OCI-LY7 (cell line): ENCODE measurements around the gene ACTC1. TPM values are rescaled to one million over a fixed set of nuclear protein-coding genes. Genes with fewer than 3 reads are reported as not detected.

ENCODE experiments used
- BruUV-seq: library from RNA; stranded (reverse); fragments of 400-500 nt; replicated peaks from 2 replicates; lab custom pipeline; 2021; lab: Mats Ljungman, UMichigan
- CTCF ChIA-PET: fragments of 300-600 bp; sonication (Branson Sonifier 250); formaldehyde crosslinking; loops from one replicate; lab custom pipeline; 2022; ENCODE audit warnings: antibody characterized with exemption; ENCODE audit not compliant: unreplicated experiment; lab: Charles Lee
- POLR2A ChIA-PET: fragments of 300-600 bp; sonication (Branson Sonifier 250); formaldehyde crosslinking; loops from one replicate; lab custom pipeline; 2022; ENCODE audit warnings: antibody characterized with exemption; lab: Charles Lee
- DNase-seq: peaks from one replicate; pipeline ENCODE4 v3.0.0-alpha.2; 2015; ENCODE audit warnings: low spot score
- H2AFZ ChIP-seq: fragments of 200-600 bp; sonication (generic), shearing (Covaris generic); 2 replicates; pipeline ENCODE4 v1.6.1; 2014; ENCODE audit warnings: mild to moderate bottlenecking, antibody characterized with exemption, low read length, moderate library complexity
- H3K27ac ChIP-seq: fragments of 200-600 bp; sonication (generic); 2 replicates; pipeline ENCODE4 v1.5.1; 2014; ENCODE audit warnings: mixed run types, low read depth, mild to moderate bottlenecking, moderate library complexity, low read length, inconsistent platforms; ENCODE audit not compliant: poor library complexity, severe bottlenecking
- H3K36me3 ChIP-seq: fragments of 200-600 bp; sonication (generic); 2 replicates; pipeline ENCODE4 v1.6.1; 2014; ENCODE audit warnings: mild to moderate bottlenecking, antibody characterized with exemption, low read length, moderate library complexity, mixed read lengths; ENCODE audit not compliant: insufficient read depth
- H3K4me1 ChIP-seq: fragments of 200-600 bp; sonication (generic); 2 replicates; pipeline ENCODE4 v1.5.1; 2014; ENCODE audit warnings: mild to moderate bottlenecking, low read length; ENCODE audit not compliant: insufficient read depth, poor library complexity, severe bottlenecking
- H3K4me2 ChIP-seq: fragments of 200-600 bp; sonication (generic); 2 replicates; pipeline ENCODE4 v1.6.1; 2014; ENCODE audit warnings: mild to moderate bottlenecking, low read length
- H3K4me3 ChIP-seq: fragments of 200-600 bp; sonication (generic); 2 replicates; pipeline ENCODE4 v1.5.1; 2014; ENCODE audit warnings: mild to moderate bottlenecking, low read depth, low read length; ENCODE audit not compliant: poor library complexity, severe bottlenecking
- H3K79me2 ChIP-seq: fragments of 200-600 bp; sonication (generic); 2 replicates; pipeline ENCODE4 v1.6.1; 2016; ENCODE audit warnings: low read depth, mild to moderate bottlenecking, low read length, moderate library complexity, mixed read lengths; ENCODE audit not compliant: insufficient read depth
- H3K9me2 ChIP-seq: fragments of 200-600 bp; sonication (generic); 2 replicates; pipeline ENCODE4 v1.6.1; 2016; ENCODE audit warnings: mild to moderate bottlenecking, low read length, mixed read lengths; ENCODE audit not compliant: insufficient read depth
- H3K9me3 ChIP-seq: fragments of 200-600 bp; sonication (generic); 2 replicates; pipeline ENCODE4 v1.6.1; 2014; ENCODE audit warnings: mild to moderate bottlenecking, mixed run types, low read length, mixed read lengths
- H4K20me1 ChIP-seq: fragments of 200-600 bp; sonication (generic); 2 replicates; pipeline ENCODE4 v1.6.1; 2014; ENCODE audit warnings: mild to moderate bottlenecking, antibody characterized with exemption, low read length, moderate library complexity, mixed read lengths; ENCODE audit not compliant: insufficient read depth
- EZH2phosphoT487 ChIP-seq: fragments of 200-600 bp; sonication (generic); IDR thresholded peaks from 2 replicates; pipeline ENCODE4 v1.6.1; 2018; ENCODE audit warnings: low read depth, borderline replicate concordance, mild to moderate bottlenecking, mixed run types, antibody characterized with exemption, low read length, moderate library complexity, mixed read lengths
- intact Hi-C: fragments of 100-400 bp; cut with micrococcal nuclease; formaldehyde crosslinking; loops from one replicate; pipeline ENCODE4 v1.10.0; 2022; ENCODE audit not compliant: unreplicated experiment
- total RNA-seq, 2 experiments: library from RNA; depleted of rRNA in 1 of 2; stranded (reverse); fragments of >200 nt in 1 of 2; shearing (Covaris generic) in 1 of 2; gene quantifications; 2 replicates each; pipeline ENCODE4 v1.2.3, GENCODE V29; 2014 to 2022
- TF ChIP-seq, protein P1 (sequence below): fragments of 200-600 bp; sonication (generic); conservative IDR thresholded peaks from 2 replicates; pipeline ENCODE4 v1.5.1; 2014; ENCODE audit warnings: mild to moderate bottlenecking, antibody characterized with exemption, low read length, moderate library complexity, mixed read lengths

Gene ACTC1
- total RNA-seq, 2 experiments from 2014 or later, result not detected

GRCh38 chr15:34799149-34800101, 4.1 kb upstream of the ACTC1 start:
- CTCF ChIA-PET, result no interaction called here
- no TSS peak for BruUV-seq
- Histone ChIP-seq H3K4me3 (no peak overlapping the region), H3K79me2 (no peaks in the 10 kb centered on the region), H3K36me3 (no peaks in the 10 kb centered on the region), H3K4me2 (no peak overlapping the region), H3K9me3 (no peaks in the 10 kb centered on the region), H4K20me1 (no peaks in the 10 kb centered on the region), H3K4me1 (no peaks in the 10 kb centered on the region), H3K9me2 (no peaks in the 10 kb centered on the region), H2AFZ (no peak overlapping the region), H3K27ac (no peak overlapping the region)
- DNase-seq, result no peak
- POLR2A ChIA-PET, result interaction anchor here (1.6 kb wide), 1 partner anchor 86 kb away, joined by 3 read pairs; no protein-coding TSS in a partner anchor
- intact Hi-C loops, result no loop called here
- no peak for TF ChIP-seq EZH2phosphoT487
- TF ChIP-seq, protein P1, sequence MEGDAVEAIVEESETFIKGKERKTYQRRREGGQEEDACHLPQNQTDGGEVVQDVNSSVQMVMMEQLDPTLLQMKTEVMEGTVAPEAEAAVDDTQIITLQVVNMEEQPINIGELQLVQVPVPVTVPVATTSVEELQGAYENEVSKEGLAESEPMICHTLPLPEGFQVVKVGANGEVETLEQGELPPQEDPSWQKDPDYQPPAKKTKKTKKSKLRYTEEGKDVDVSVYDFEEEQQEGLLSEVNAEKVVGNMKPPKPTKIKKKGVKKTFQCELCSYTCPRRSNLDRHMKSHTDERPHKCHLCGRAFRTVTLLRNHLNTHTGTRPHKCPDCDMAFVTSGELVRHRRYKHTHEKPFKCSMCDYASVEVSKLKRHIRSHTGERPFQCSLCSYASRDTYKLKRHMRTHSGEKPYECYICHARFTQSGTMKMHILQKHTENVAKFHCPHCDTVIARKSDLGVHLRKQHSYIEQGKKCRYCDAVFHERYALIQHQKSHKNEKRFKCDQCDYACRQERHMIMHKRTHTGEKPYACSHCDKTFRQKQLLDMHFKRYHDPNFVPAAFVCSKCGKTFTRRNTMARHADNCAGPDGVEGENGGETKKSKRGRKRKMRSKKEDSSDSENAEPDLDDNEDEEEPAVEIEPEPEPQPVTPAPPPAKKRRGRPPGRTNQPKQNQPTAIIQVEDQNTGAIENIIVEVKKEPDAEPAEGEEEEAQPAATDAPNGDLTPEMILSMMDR, result no peak

- no peaks in the 10 kb centered on the region for H3K9me2 ChIP-seq
- H4K20me1 ChIP-seq, result no peaks in the 10 kb centered on the region
- no peaks in the 10 kb centered on the region for H3K9me3 ChIP-seq
- ChIA-PET POLR2A (no interaction called here), CTCF (no interaction called here)
- no peaks in the 10 kb centered on the region for H3K4me1 ChIP-seq
- H3K79me2 ChIP-seq, result no peaks in the 10 kb centered on the region
- H3K4me2 ChIP-seq, result no peak overlapping the region
- TF ChIP-seq EZH2phosphoT487, result no peak
- TF ChIP-seq, protein P1, result no peak
- no peak overlapping the region for H3K4me3 ChIP-seq
- H3K36me3 ChIP-seq, result no peaks in the 10 kb centered on the region
- no peak overlapping the region for H2AFZ ChIP-seq
- no peak for DNase-seq
- BruUV-seq, result no TSS peak
- H3K27ac ChIP-seq, result no peak overlapping the region
- intact Hi-C loops, result no loop called here
Observed at GRCh38 chr15:34796847-34797435, 1.6 kb upstream of the ACTC1 start.
